DOHH2 (cell line): ENCODE measurements around the gene FKTN.

Source experiments
- EZH2phosphoT487 ChIP-seq: fragments of 200-600 bp; sonication (generic); IDR thresholded peaks from 2 replicates; pipeline ENCODE4 v1.6.1; 2017; ENCODE audit warnings: borderline replicate concordance, mild to moderate bottlenecking, antibody characterized with exemption, low read length, moderate library complexity, mixed read lengths
- TF ChIP-seq, protein P1 (sequence below): fragments of 200-600 bp; sonication (generic); IDR thresholded peaks from one replicate; pipeline ENCODE4 v1.5.1; 2014; ENCODE audit warnings: antibody characterized with exemption, mild to moderate bottlenecking, low read depth, low read length; ENCODE audit not compliant: poor library complexity, severe bottlenecking

DNA sequence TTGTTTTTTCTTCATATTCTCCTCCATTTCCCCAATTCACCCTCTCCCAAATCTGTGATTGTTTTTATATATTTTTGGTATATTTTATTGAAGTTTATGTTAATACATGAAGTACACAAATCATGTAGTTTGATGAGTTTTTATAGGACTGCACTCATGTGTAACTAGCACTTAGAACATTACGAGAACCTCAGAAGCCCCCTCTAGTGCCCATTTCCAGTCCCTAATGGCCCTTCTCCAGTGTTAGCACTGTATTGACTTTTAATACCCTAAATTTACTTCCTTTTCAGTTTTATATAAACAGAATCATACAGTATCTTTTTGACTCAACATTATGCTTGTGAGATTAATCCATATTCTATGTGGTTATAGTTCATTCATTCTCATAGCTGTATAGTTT lies 18.5 kb upstream of the FKTN start:
- TF ChIP-seq, protein P1, sequence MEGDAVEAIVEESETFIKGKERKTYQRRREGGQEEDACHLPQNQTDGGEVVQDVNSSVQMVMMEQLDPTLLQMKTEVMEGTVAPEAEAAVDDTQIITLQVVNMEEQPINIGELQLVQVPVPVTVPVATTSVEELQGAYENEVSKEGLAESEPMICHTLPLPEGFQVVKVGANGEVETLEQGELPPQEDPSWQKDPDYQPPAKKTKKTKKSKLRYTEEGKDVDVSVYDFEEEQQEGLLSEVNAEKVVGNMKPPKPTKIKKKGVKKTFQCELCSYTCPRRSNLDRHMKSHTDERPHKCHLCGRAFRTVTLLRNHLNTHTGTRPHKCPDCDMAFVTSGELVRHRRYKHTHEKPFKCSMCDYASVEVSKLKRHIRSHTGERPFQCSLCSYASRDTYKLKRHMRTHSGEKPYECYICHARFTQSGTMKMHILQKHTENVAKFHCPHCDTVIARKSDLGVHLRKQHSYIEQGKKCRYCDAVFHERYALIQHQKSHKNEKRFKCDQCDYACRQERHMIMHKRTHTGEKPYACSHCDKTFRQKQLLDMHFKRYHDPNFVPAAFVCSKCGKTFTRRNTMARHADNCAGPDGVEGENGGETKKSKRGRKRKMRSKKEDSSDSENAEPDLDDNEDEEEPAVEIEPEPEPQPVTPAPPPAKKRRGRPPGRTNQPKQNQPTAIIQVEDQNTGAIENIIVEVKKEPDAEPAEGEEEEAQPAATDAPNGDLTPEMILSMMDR, result peak; percentile 19
- TF ChIP-seq EZH2phosphoT487, result no peak
